Endothelial cell of umbilical vein (primary cell): ENCODE results near the gene ZDHHC7. TPM values are rescaled to one million over a fixed set of nuclear protein-coding genes. Genes with fewer than 3 reads are reported as not detected.

ENCODE experiments used
- BruUV-seq: library from RNA; stranded (reverse); fragments of 400-500 nt; replicated peaks from 2 replicates; lab custom pipeline; 2021; lab: Mats Ljungman, UMichigan
- CTCF ChIA-PET: fragments of 300-600, 350-600 bp; sonication (Branson Sonifier 250); formaldehyde crosslinking; loops from one replicate; lab custom pipeline; 2021; ENCODE audit warnings: antibody characterized with exemption, inconsistent platforms; lab: Charles Lee
- POLR2A ChIA-PET: fragments of 300-600, 350-600 bp; sonication (Branson Sonifier 250); formaldehyde crosslinking; loops from one replicate; lab custom pipeline; 2021; ENCODE audit warnings: antibody characterized with exemption, inconsistent platforms; lab: Charles Lee
- DNase-seq: peaks from one replicate; pipeline ENCODE4 v3.0.0-alpha.2; 2011; ENCODE audit warnings: low read depth, low spot score
- FAIRE-seq: peaks from 2 replicates; lab custom pipeline; 2011; peaks lifted over from hg19 to GRCh38; lab: Jason Lieb, UNC
- H2AFZ ChIP-seq: 2 replicates; pipeline ENCODE4 v1.6.0; 2012; ENCODE audit warnings: low read depth, low read length, control low read depth, inconsistent platforms
- H3K27ac ChIP-seq: 2 replicates; pipeline ENCODE4 v1.5.1; 2011; ENCODE audit warnings: low read depth, mild to moderate bottlenecking, control low read depth, low read length, moderate library complexity; ENCODE audit not compliant: insufficient read depth
- H3K27me3 ChIP-seq, 2 experiments: 2 replicates each; pipeline versions ENCODE4 v1.6.0 to v1.6.1; 2011; ENCODE audit warnings: low read length in 2 of 2, mixed read lengths in 1 of 2; ENCODE audit not compliant: control insufficient read depth in 2 of 2, insufficient read depth in 2 of 2
- H3K36me3 ChIP-seq, 2 experiments: 2 replicates in 1 of 2; 3 replicates in 1 of 2; pipeline ENCODE4 v1.5.1; 2011; ENCODE audit warnings: low read length in 2 of 2, mild to moderate bottlenecking in 1 of 2, moderate library complexity in 1 of 2; ENCODE audit not compliant: control insufficient read depth in 2 of 2, insufficient read depth in 2 of 2; ENCODE audit errors: extremely low read depth in 1 of 2
- H3K4me1 ChIP-seq: 3 replicates; pipeline ENCODE4 v1.5.1; 2011; ENCODE audit warnings: mild to moderate bottlenecking, low read length; ENCODE audit not compliant: control insufficient read depth, insufficient read depth; ENCODE audit errors: extremely low read depth
- H3K4me2 ChIP-seq: 2 replicates; pipeline ENCODE4 v1.6.1; 2011; ENCODE audit warnings: low read length, control low read depth, mixed read lengths; ENCODE audit not compliant: insufficient read depth
- H3K4me3 ChIP-seq, 3 experiments: fragments of 200-600 bp in 1 of 3; sonication (generic), shearing (Covaris generic) in 1 of 3; replicated peaks in 1 of 3; 2 replicates each; pipeline ENCODE4 v1.5.1; 2011 to 2016; ENCODE audit warnings: control low read depth in 3 of 3, low read length in 3 of 3, mild to moderate bottlenecking in 2 of 3, inconsistent platforms in 1 of 3, low read depth in 1 of 3, moderate library complexity in 1 of 3; ENCODE audit not compliant: insufficient read depth in 1 of 3
- H3K79me2 ChIP-seq: 2 replicates; pipeline ENCODE4 v1.6.0; 2012; ENCODE audit warnings: low read length, inconsistent platforms; ENCODE audit not compliant: control insufficient read depth, insufficient read depth
- H3K9ac ChIP-seq: replicated peaks from 2 replicates; pipeline ENCODE3; 2011; ENCODE audit warnings: low read length, control low read depth; ENCODE audit not compliant: insufficient read depth; ENCODE audit errors: extremely low read depth
- H3K9me1 ChIP-seq: replicated peaks from 3 replicates; pipeline ENCODE4 v1.6.0; 2011; ENCODE audit warnings: mild to moderate bottlenecking, low read length; ENCODE audit not compliant: control insufficient read depth, insufficient read depth; ENCODE audit errors: extremely low read depth
- H3K9me3 ChIP-seq: replicated peaks from 2 replicates; pipeline ENCODE4 v1.5.1; 2012; ENCODE audit warnings: low read length, inconsistent platforms; ENCODE audit not compliant: control insufficient read depth, insufficient read depth
- H4K20me1 ChIP-seq: replicated peaks from 2 replicates; pipeline ENCODE3; 2011; ENCODE audit warnings: mild to moderate bottlenecking, low read length; ENCODE audit not compliant: control insufficient read depth, insufficient read depth; ENCODE audit errors: extremely low read depth
- EZH2 ChIP-seq: IDR thresholded peaks from 2 replicates; pipeline ENCODE4 v1.6.1; 2012; ENCODE audit warnings: borderline replicate concordance, low read depth, mild to moderate bottlenecking, moderate library complexity, low read length, inconsistent platforms; ENCODE audit not compliant: severe bottlenecking
- FOS ChIP-seq: IDR thresholded peaks from 2 replicates; pipeline ENCODE4 v1.6.1; 2011; ENCODE audit warnings: mild to moderate bottlenecking, low read length, moderate library complexity, borderline replicate concordance; ENCODE audit not compliant: insufficient read depth
- GATA2 ChIP-seq: IDR thresholded peaks from 2 replicates; pipeline ENCODE4 v1.7.0; 2011; ENCODE audit warnings: low read depth, mild to moderate bottlenecking, moderate library complexity, mixed read lengths, low read length; ENCODE audit not compliant: insufficient read length, insufficient read depth
- JUN ChIP-seq: IDR thresholded peaks from 2 replicates; pipeline ENCODE4 v1.6.1; 2011; ENCODE audit warnings: borderline replicate concordance, low read depth; ENCODE audit not compliant: insufficient read length, insufficient read depth
- MYC ChIP-seq: IDR thresholded peaks from one replicate; pipeline ENCODE4 v1.6.1; 2011; ENCODE audit warnings: mild to moderate bottlenecking, low read depth, low read length
- POLR2A ChIP-seq: IDR thresholded peaks from 2 replicates; pipeline ENCODE4 v1.6.1; 2012; ENCODE audit warnings: low read depth, mild to moderate bottlenecking, control low read depth, low read length
- POLR2AphosphoS5 ChIP-seq: IDR thresholded peaks from 2 replicates; pipeline ENCODE4 v1.6.1; 2012; ENCODE audit warnings: low read depth, mild to moderate bottlenecking, control low read depth, low read length, moderate library complexity; ENCODE audit not compliant: insufficient read depth
- dilution Hi-C: fragments of 300-500 bp; cut with MboI; formaldehyde crosslinking; loops from one replicate; pipeline ENCODE4 v1.15.0; 2019; ENCODE audit warnings: low sequenced_read_pairs; ENCODE audit not compliant: extremely low pct_ligation_motif_present
- intact Hi-C: fragments of 100-400 bp; cut with micrococcal nuclease; formaldehyde crosslinking; loops from one replicate; pipeline ENCODE4 v1.10.0; 2022
- polyA plus RNA-seq, 4 experiments: library from polyadenylated mRNA; depleted of rRNA in 3 of 4; stranded (reverse) in 3 of 4; unstranded in 1 of 4; fragments of >200 nt; gene quantifications; 2 replicates each; pipeline versions ENCODE4 v1.2.1 to v1.2.3, GENCODE V29; 2011 to 2012; ENCODE audit warnings: missing spikeins in 1 of 4
- total RNA-seq: library from RNA; stranded (reverse); gene quantifications from 2 replicates; pipeline ENCODE4 v1.2.3, GENCODE V29; 2021
- TF ChIP-seq, protein P1 (sequence below): IDR thresholded peaks from 2 replicates; pipeline ENCODE4 v1.6.1; 2011; ENCODE audit not compliant: insufficient read depth, insufficient read length
- TF ChIP-seq, protein P2 (sequence below), 2 donors: IDR thresholded peaks; 1 replicate in 1 of 2; 2 replicates in 1 of 2; pipeline ENCODE4 v1.5.1; 2011; ENCODE audit warnings: low read length in 2 of 2, mild to moderate bottlenecking in 2 of 2, moderate library complexity in 2 of 2, control low read depth in 1 of 2, inconsistent platforms in 1 of 2, low read depth in 1 of 2; ENCODE audit not compliant: insufficient read depth in 1 of 2; ENCODE audit errors: extremely low read depth in 1 of 2

Gene ZDHHC7
- total and polyA plus RNA-seq, 2 donors (not counting 3 experiments of a cell fraction or from before 2014, with no cell fraction given): 44.1 to 46.2 TPM

DNA sequence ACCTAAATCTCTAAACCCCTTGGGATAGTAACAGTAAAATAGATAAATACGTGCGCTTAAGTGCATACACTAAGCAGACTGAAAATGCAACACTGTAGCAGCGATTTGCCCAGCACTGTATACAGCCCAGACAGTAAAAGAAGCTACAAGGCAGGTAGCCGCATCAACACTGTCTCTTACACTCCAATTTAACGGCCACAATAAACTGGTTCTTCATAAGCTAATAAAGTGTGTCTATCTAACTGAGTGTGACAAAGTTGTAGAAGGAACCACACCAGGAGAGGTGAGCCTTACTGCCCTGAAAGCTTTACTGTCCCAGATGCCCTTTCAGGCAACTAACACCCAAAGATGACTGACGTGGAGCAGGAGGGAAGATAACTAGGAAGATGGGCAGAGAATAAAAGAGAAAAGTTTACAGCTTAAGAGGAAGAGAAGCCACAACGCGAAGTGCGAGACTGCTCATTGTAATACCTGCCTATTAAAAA lies 847 bp downstream of the ZDHHC7 start:
- FAIRE-seq (peak; percentile 53), DNase-seq (peak; percentile 28)
- ChIA-PET CTCF (interaction anchor here (0.6 to 4.6 kb wide), 9 partner anchors 12 to 272 kb away, joined by 3 to 38 read pairs (median 3); no protein-coding TSS in a partner anchor), POLR2A (no interaction called here)
- H3K79me2 ChIP-seq: peaks cover 39% of the 10 kb centered on the region
- no peaks in the 10 kb centered on the region for H3K9me1 ChIP-seq
- intact Hi-C loops (no loop called here), dilution Hi-C loops (no loop called here)
- H3K9me3 ChIP-seq: no peaks in the 10 kb centered on the region
- no peaks in the 10 kb centered on the region for H3K27me3 ChIP-seq
- H3K4me3 ChIP-seq: peak overlapping the region; percentile 59 to 91 (median 74)
- peak overlapping the region; percentile 92 for H3K4me2 ChIP-seq
- TF ChIP-seq, protein P1, sequence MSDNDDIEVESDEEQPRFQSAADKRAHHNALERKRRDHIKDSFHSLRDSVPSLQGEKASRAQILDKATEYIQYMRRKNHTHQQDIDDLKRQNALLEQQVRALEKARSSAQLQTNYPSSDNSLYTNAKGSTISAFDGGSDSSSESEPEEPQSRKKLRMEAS: no peak
- no peak for TF ChIP-seq JUN
- no peak for TF ChIP-seq POLR2AphosphoS5
- TF ChIP-seq MYC: no peak
- no peak for TF ChIP-seq EZH2
- no peaks in the 10 kb centered on the region for H4K20me1 ChIP-seq
- peak overlapping the region; percentile 97 for H3K27ac ChIP-seq
- H3K9ac ChIP-seq: peak overlapping the region; percentile 92
- H3K36me3 ChIP-seq: no peaks in the 10 kb centered on the region
- H3K4me1 ChIP-seq: peaks cover 9% of the 10 kb centered on the region
- H2AFZ ChIP-seq: no peak overlapping the region
- BruUV-seq: TSS peak; percentile 46

DNA sequence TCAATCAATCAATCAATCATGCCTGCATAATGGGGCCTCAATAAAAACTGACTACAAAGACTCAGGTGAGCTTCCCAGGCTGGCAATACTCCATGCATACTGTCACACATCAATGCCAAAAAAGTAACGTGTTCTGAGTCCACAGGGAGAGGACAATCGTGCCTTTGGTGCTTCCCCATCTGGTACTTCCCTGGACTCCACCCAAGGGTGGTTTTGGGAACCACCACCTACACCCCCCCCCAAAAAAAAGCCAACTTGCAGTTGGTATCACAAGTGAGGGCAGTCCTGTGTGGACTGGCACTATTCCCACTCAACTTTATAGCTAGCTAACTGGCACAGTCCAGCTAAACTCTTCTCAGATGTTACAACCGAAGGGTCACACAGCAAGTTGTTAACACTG lies 3.1 kb downstream of the ZDHHC7 start:
- DNase-seq: no peak
- dilution Hi-C loops: no loop called here
- H3K9ac ChIP-seq: no peak overlapping the region
- TF ChIP-seq GATA2: no peak
- no peak for TF ChIP-seq POLR2AphosphoS5
- TF ChIP-seq MYC: no peak
- TF ChIP-seq EZH2: no peak
- no peak for TF ChIP-seq FOS
- TF ChIP-seq, protein P2, sequence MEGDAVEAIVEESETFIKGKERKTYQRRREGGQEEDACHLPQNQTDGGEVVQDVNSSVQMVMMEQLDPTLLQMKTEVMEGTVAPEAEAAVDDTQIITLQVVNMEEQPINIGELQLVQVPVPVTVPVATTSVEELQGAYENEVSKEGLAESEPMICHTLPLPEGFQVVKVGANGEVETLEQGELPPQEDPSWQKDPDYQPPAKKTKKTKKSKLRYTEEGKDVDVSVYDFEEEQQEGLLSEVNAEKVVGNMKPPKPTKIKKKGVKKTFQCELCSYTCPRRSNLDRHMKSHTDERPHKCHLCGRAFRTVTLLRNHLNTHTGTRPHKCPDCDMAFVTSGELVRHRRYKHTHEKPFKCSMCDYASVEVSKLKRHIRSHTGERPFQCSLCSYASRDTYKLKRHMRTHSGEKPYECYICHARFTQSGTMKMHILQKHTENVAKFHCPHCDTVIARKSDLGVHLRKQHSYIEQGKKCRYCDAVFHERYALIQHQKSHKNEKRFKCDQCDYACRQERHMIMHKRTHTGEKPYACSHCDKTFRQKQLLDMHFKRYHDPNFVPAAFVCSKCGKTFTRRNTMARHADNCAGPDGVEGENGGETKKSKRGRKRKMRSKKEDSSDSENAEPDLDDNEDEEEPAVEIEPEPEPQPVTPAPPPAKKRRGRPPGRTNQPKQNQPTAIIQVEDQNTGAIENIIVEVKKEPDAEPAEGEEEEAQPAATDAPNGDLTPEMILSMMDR (IDR thresholded peaks at IDR 0.05; ENCODE audit: extremely low read depth in 1 of 2, insufficient read depth in 1 of 2, low read depth in 1 of 2, low read length in 2 of 2): no peak
- no peak for TF ChIP-seq POLR2A
- no peak for TF ChIP-seq JUN
- TF ChIP-seq, protein P1: no peak
- no peak overlapping the region for H3K4me3 ChIP-seq
- BruUV-seq: no TSS peak
- peaks cover 61% of the 10 kb centered on the region for H3K79me2 ChIP-seq
- POLR2A ChIA-PET: no interaction called here
- no peak for FAIRE-seq
- no peaks in the 10 kb centered on the region for H3K9me3 ChIP-seq
- no peaks in the 10 kb centered on the region for H3K27me3 ChIP-seq
- H4K20me1 ChIP-seq: no peaks in the 10 kb centered on the region
- peaks cover 13% of the 10 kb centered on the region for H3K4me1 ChIP-seq
- H3K27ac ChIP-seq: no peak overlapping the region
- CTCF ChIA-PET: interaction anchor here (1.5 kb wide), 1 partner anchor 78 kb away, joined by 8 read pairs; no protein-coding TSS in a partner anchor
- H3K4me2 ChIP-seq: no peak overlapping the region
- no peaks in the 10 kb centered on the region for H3K9me1 ChIP-seq
- intact Hi-C loops: no loop called here
- no peak overlapping the region for H2AFZ ChIP-seq
- no peaks in the 10 kb centered on the region for H3K36me3 ChIP-seq
